Measurements from ENCODE around the gene CACNA1B. TPM values are rescaled to one million over a fixed set of nuclear protein-coding genes. Genes with fewer than 3 reads are reported as not detected.

Gene CACNA1B
- total RNA-seq, 1 experiment from 2014 or later: 1.7 TPM

- no peak overlapping the region for H3K9ac ChIP-seq (ENCODE audit: low read length)
- DNase-seq (ENCODE audit: low read depth, low spot score) (no peak), ATAC-seq (no peak)
- no peaks in the 10 kb centered on the region for H3K36me3 ChIP-seq (ENCODE audit: control insufficient read depth in 1 of 2, insufficient read depth in 2 of 2, low read length in 2 of 2)
- intact Hi-C loops (cut with micrococcal nuclease): no loop called here
- H2AFZ ChIP-seq (ENCODE audit: low read depth, low read length, poor library complexity, severe bottlenecking): no peak overlapping the region
- ChIA-PET CTCF (no interaction called here), RAD21 (ENCODE audit: low non-redundant PET in 1 of 2, low total read pairs in 2 of 2, uncharacterized antibody in 2 of 2, unreplicated experiment in 2 of 2) (no interaction called here), POLR2A (no interaction called here)
- no peaks in the 10 kb centered on the region for H3K79me2 ChIP-seq (ENCODE audit: insufficient read depth, low read length)
- no peak overlapping the region for H3K4me2 ChIP-seq (ENCODE audit: low read length)
- H4K20me1 ChIP-seq (ENCODE audit: insufficient read depth): no peaks in the 10 kb centered on the region
- H3K4me3 ChIP-seq (replicated peaks in 1 of 2; ENCODE audit: low read depth in 1 of 2, low read length in 2 of 2): no peak overlapping the region
- BruUV-seq (replicated peaks): no TSS peak
- no peaks in the 10 kb centered on the region for H3K27me3 ChIP-seq (ENCODE audit: insufficient read depth, low read length)
- H3K27ac ChIP-seq (ENCODE audit: low read depth, low read length): no peak overlapping the region
- H3K4me1 ChIP-seq (ENCODE audit: control insufficient read depth in 1 of 2, insufficient read depth in 2 of 2, low read length in 2 of 2): no peaks in the 10 kb centered on the region
- no peaks in the 10 kb centered on the region for H3K9me3 ChIP-seq (ENCODE audit: control insufficient read depth in 1 of 2, insufficient read depth in 1 of 2, low read depth in 1 of 2, low read length in 2 of 2)
- no peak for TF ChIP-seq ATF3 (IDR thresholded peaks at IDR 0.05)
- TF ChIP-seq EZH2phosphoT487 (IDR thresholded peaks at IDR 0.05; ENCODE audit: borderline replicate concordance): no peak
- no peak for TF ChIP-seq CEBPB (IDR thresholded peaks at IDR 0.05; ENCODE audit: low read depth)
- TF ChIP-seq SP1 (IDR thresholded peaks at IDR 0.05; ENCODE audit: low read depth): no peak
- no peak for TF ChIP-seq ZBTB33 (IDR thresholded peaks at IDR 0.05; ENCODE audit: extremely low read depth, insufficient replicate concordance, low read length)
- no peak for TF ChIP-seq ZFX (IDR thresholded peaks at IDR 0.05)
- no peak for TF ChIP-seq YY1 (IDR thresholded peaks at IDR 0.05; ENCODE audit: extremely low read depth, insufficient replicate concordance, low read depth, low read length)
- no peak for TF ChIP-seq JUND (IDR thresholded peaks at IDR 0.05)
- TF ChIP-seq CTCF (IDR thresholded peaks at IDR 0.05 in 2 of 3, conservative IDR thresholded peaks at IDR 0.05 in 1 of 3; ENCODE audit: borderline replicate concordance in 1 of 3, insufficient read depth in 1 of 3, low read depth in 2 of 3, low read length in 2 of 3): no peak
- TF ChIP-seq CBX3 (IDR thresholded peaks at IDR 0.05; ENCODE audit: low read depth): no peak
- no peaks in the 10 kb centered on the region for H3K9me2 ChIP-seq (ENCODE audit: insufficient read depth)
These were observed 227.5 kb downstream of the CACNA1B start for GRCh38 chr9:138105123-138105415.
